ENCODE data around the gene PLOD3.

- TF ChIP-seq POLR2A (IDR thresholded peaks at IDR 0.05) (no peak), CTCF (IDR thresholded peaks at IDR 0.05) (no peak)
Observed at GRCh38 chr7:101220295-101220694, 2.9 kb upstream of the PLOD3 start.

Measured in vagina (tissue), 2 donors.